Mucosa of descending colon (tissue), 3 donors: ENCODE data around the gene NKAIN2. TPM values are rescaled to one million over a fixed set of nuclear protein-coding genes. Genes with fewer than 3 reads are reported as not detected.

Experiments
- ATAC-seq: fragments of 200-7000 bp; cut with Tn5 transposase; one replicate; pipeline ENCODE4 v1.9.1; 2020; ENCODE audit warnings: mild to moderate bottlenecking, moderate library complexity
- DNase-seq, 3 donors: peaks; one replicate each; pipeline ENCODE4 v3.0.0-alpha.2; 2020
- H3K36me3 ChIP-seq: fragments of 200-600 bp; one replicate; pipeline ENCODE4 v1.8.0; 2021; ENCODE audit warnings: low read depth, mild to moderate bottlenecking
- H3K4me1 ChIP-seq: fragments of 200-600 bp; one replicate; pipeline ENCODE4 v1.8.0; 2021; ENCODE audit warnings: low read depth, mild to moderate bottlenecking
- H3K4me3 ChIP-seq: fragments of 200-600 bp; one replicate; pipeline ENCODE4 v1.8.0; 2021; ENCODE audit warnings: mild to moderate bottlenecking
- H3K9me3 ChIP-seq: fragments of 200-600 bp; one replicate; pipeline ENCODE4 v1.8.0; 2021; ENCODE audit warnings: mild to moderate bottlenecking
- intact Hi-C, 2 donors: fragments of 100-400 bp; cut with DNase I in 1 of 2; cut with micrococcal nuclease in 1 of 2; formaldehyde crosslinking; loops; one replicate each; pipeline versions ENCODE4 v1.11.0 to v1.11.1; 2022; cut with DNase I, micrococcal nuclease
- total RNA-seq, 3 donors: library from RNA; stranded (reverse); fragmentation: NEBNext Ultra II Directional in 2 of 3; extraction: Animal tissue kit (Norgen Biotek cat#: 25700) in 2 of 3; gene quantifications; one replicate each; pipeline versions ENCODE4 v1.2.1 to v1.2.4, GENCODE V29; 2021 to 2023
- TF ChIP-seq, protein P1 (sequence below): fragments of 200-600 bp; IDR thresholded peaks from one replicate; pipeline ENCODE4 v1.8.0; 2022; ENCODE audit warnings: antibody characterized with exemption, mild to moderate bottlenecking
- donor health status: DM: no; HTN: no; CAD: no; lungs with moderate emphysema.
- donor health status: DM: no; HTN: no; CAD: no.
- donor health status: DM: no; HTN: yes; CAD: no.

The NKAIN2 gene
- total RNA-seq, 3 donors from 2014 or later, result 0.34 to 4.7 (median 0.69) TPM

DNA sequence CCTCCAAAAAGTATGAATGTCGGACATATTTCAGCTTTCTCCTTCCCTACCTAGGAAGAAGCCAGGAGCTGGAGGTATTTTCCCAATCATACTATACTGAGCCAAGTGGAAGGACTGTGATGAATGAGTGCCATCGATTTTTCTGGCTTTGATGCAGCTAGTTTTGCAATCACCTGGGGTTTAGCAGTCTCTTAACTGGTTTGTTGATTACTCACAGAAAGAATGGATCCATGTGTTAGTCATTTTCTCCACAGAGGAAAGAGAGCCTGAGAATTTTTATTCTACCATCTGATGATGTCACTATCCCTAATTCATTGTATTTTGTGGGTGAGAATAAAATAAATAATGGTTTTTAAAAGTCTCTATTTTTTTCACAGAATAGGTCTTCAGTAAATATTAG lies 875.7 kb downstream of the NKAIN2 start:
- Histone ChIP-seq H3K4me1 (no peaks in the 10 kb centered on the region), H3K36me3 (no peaks in the 10 kb centered on the region), H3K4me3 (no peak overlapping the region), H3K9me3 (peaks cover 32% of the 10 kb centered on the region)
- DNase-seq (no peak), ATAC-seq (no peak)
- intact Hi-C loops, result no loop called here
- TF ChIP-seq, protein P1, sequence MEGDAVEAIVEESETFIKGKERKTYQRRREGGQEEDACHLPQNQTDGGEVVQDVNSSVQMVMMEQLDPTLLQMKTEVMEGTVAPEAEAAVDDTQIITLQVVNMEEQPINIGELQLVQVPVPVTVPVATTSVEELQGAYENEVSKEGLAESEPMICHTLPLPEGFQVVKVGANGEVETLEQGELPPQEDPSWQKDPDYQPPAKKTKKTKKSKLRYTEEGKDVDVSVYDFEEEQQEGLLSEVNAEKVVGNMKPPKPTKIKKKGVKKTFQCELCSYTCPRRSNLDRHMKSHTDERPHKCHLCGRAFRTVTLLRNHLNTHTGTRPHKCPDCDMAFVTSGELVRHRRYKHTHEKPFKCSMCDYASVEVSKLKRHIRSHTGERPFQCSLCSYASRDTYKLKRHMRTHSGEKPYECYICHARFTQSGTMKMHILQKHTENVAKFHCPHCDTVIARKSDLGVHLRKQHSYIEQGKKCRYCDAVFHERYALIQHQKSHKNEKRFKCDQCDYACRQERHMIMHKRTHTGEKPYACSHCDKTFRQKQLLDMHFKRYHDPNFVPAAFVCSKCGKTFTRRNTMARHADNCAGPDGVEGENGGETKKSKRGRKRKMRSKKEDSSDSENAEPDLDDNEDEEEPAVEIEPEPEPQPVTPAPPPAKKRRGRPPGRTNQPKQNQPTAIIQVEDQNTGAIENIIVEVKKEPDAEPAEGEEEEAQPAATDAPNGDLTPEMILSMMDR, result no peak

DNA sequence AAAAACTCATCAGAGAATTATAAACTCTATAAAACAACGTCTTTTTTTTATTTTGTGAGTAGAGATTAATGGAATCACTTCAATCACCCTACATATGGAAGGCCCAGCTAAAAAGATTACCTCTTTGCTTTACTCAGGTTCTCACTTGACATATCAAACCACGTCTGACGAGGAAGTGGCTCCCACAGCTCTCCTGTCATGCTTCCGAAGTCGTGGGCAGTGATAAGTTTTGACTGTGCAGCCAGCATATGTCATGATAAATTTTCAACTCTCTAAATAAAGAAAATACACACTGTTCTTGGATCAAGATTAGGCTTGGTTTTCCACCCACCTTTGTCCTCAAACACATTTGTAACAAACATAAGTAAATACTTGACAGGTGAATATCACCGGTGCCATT lies 879.1 kb downstream of the NKAIN2 start:
- H3K36me3 ChIP-seq, result no peaks in the 10 kb centered on the region
- H3K4me3 ChIP-seq, result no peak overlapping the region
- no peaks in the 10 kb centered on the region for H3K4me1 ChIP-seq
- TF ChIP-seq, protein P1, result no peak
- intact Hi-C loops, result loop anchor here in 1 of 2 donors (5.0 kb wide), 1 partner anchor 715 kb away; no protein-coding TSS in a partner anchor
- peaks cover 18% of the 10 kb centered on the region for H3K9me3 ChIP-seq
- ATAC-seq, result no peak
- DNase-seq, result no peak

DNA sequence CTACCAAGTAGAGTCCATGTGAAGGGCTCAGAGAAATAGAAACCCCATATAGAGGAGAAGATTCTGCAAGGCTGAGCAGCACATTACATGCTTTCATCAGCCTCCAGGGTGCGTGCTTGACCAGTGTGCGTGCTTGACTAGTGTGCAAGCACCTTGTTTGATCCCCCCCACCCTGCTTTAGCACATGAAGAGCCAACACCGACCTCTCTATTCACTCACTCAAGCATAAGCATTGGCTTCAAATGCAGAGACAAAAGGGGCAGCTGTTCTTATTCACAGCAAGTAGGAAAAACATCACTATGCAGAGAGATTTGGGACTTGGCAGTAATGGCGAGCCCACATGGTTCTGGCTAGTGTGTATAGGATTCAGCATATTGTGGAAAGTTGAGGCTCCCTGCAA lies 879.8 kb downstream of the NKAIN2 start:
- DNase-seq (no peak), ATAC-seq (no peak)
- H3K36me3 ChIP-seq, result no peaks in the 10 kb centered on the region
- no peaks in the 10 kb centered on the region for H3K4me1 ChIP-seq
- peaks cover 11% of the 10 kb centered on the region for H3K9me3 ChIP-seq
- TF ChIP-seq, protein P1, result no peak
- H3K4me3 ChIP-seq, result no peak overlapping the region
- intact Hi-C loops, result loop anchor here in 1 of 2 donors (5.0 kb wide), 1 partner anchor 716 kb away; no protein-coding TSS in a partner anchor

DNA sequence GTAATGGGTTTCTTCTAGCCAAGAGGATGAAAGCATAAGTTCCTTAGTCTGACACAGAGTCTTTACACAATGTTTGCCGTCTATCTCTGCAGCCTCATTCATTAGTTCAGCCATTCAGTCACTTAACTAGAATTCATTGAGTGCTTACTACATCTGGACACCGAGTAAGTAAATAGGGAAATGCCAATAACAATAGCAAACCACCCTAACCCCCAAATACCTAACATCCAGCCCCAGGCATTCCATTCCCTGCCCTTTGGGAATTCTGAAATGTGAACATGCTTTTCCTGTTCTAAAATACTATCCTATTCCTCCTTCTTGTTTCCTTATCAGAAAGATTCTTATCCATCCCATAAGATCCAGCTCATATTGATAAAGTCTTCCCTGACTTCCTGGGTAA lies 881.0 kb downstream of the NKAIN2 start:
- TF ChIP-seq, protein P1, result no peak
- Histone ChIP-seq H3K4me3 (no peak overlapping the region), H3K9me3 (peaks cover 2% of the 10 kb centered on the region), H3K36me3 (no peaks in the 10 kb centered on the region), H3K4me1 (no peaks in the 10 kb centered on the region)
- intact Hi-C loops, result loop anchor here in 1 of 2 donors (5.0 kb wide), 1 partner anchor 717 kb away; no protein-coding TSS in a partner anchor
- ATAC-seq, result no peak
- no peak for DNase-seq

DNA sequence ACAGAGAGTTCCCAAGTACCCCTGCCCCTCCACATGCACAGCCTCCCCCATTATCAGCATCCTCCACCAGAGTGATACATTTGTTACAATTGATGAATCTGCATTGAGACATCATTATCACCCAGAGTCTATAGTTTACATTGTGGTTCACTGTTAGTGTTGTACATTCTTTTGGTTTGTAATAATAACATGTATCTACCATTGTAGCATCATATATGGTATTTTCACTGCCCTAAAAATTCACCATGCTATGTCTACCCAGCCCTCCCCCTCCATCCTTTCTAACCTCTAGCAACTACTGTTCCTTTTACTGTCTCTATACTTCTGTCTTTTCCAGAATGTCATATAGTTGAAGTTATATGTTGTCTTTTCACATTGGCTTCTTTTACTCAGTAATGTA lies 884.7 kb downstream of the NKAIN2 start:
- no peak for DNase-seq
- no peaks in the 10 kb centered on the region for H3K9me3 ChIP-seq
- ATAC-seq, result no peak
- no peaks in the 10 kb centered on the region for H3K36me3 ChIP-seq
- TF ChIP-seq, protein P1, result no peak
- intact Hi-C loops, result no loop called here
- H3K4me3 ChIP-seq, result no peak overlapping the region
- H3K4me1 ChIP-seq, result no peaks in the 10 kb centered on the region
